Activated T-cell treated with anti-CD3 and anti-CD28 coated beads for 48 hours (primary cell): ENCODE data around the gene THADA.

ENCODE experiments used
- DNase-seq: peaks from one replicate; pipeline ENCODE4 v3.0.0-alpha.2; 2020; ENCODE audit warnings: low read depth

THADA gene

GRCh38 chr2:43221124-43221762 lies 374.6 kb downstream of the THADA start:
- DNase-seq = no peak

GRCh38 chr2:43220760-43221123 lies 375.1 kb downstream of the THADA start:
- no peak for DNase-seq

GRCh38 chr2:43220229-43220751 lies 375.5 kb downstream of the THADA start:
- DNase-seq = no peak

- DNase-seq = peak; percentile 70
Observed at GRCh38 chr2:43219383-43220228, 376.2 kb downstream of the THADA start.

- peak; percentile 30 for DNase-seq
Observed at GRCh38 chr2:43218702-43219382, 377.0 kb downstream of the THADA start.

- no peak for DNase-seq
Observed at GRCh38 chr2:43218155-43218701, 377.6 kb downstream of the THADA start.

- DNase-seq = no peak
Observed at GRCh38 chr2:43217228-43218154, 378.3 kb downstream of the THADA start.

GRCh38 chr2:43216629-43217028 lies 379.2 kb downstream of the THADA start:
- DNase-seq = no peak

GRCh38 chr2:43215673-43216255 lies 380.1 kb downstream of the THADA start:
- no peak for DNase-seq

- DNase-seq = no peak
Observed at GRCh38 chr2:43214253-43214652, 381.6 kb downstream of the THADA start.

GRCh38 chr2:43212931-43213330 lies 382.9 kb downstream of the THADA start:
- DNase-seq = no peak

GRCh38 chr2:43212216-43212835 lies 383.5 kb downstream of the THADA start:
- DNase-seq = no peak

GRCh38 chr2:43210467-43211303 lies 385.2 kb downstream of the THADA start:
- no peak for DNase-seq

- DNase-seq = no peak
Observed at GRCh38 chr2:43210125-43210466, 385.7 kb downstream of the THADA start.

- no peak for DNase-seq
Observed at GRCh38 chr2:43209204-43209717, 386.6 kb downstream of the THADA start.

- DNase-seq = no peak
Observed at GRCh38 chr2:43207553-43208300, 388.1 kb downstream of the THADA start.

GRCh38 chr2:43206602-43207001 lies 389.2 kb downstream of the THADA start:
- DNase-seq = no peak

- no peak for DNase-seq
Observed at GRCh38 chr2:43203373-43203772, 392.5 kb downstream of the THADA start.

GRCh38 chr2:43202289-43202688 lies 393.5 kb downstream of the THADA start:
- no peak for DNase-seq
